Uterus (tissue), 4 donors: Measurements from ENCODE around the gene PRR33. TPM values are rescaled to one million over a fixed set of nuclear protein-coding genes. Genes with fewer than 3 reads are reported as not detected.

Source experiments
- DNase-seq, 2 donors: peaks; one replicate each; pipeline ENCODE4 v3.0.0-alpha.2; 2019 to 2020
- H3K27ac ChIP-seq, 2 donors: fragments of 200-600 bp; sonication (generic); 1 replicate in 1 of 2; 2 replicates in 1 of 2; pipeline ENCODE4 v1.5.1; 2016 to 2018
- H3K27me3 ChIP-seq, 2 donors: fragments of 200-600 bp; sonication (generic); one replicate each; pipeline ENCODE4 v1.5.1; 2018 to 2019; ENCODE audit warnings: control low read depth in 1 of 2
- H3K36me3 ChIP-seq, 2 donors: fragments of 200-600 bp; sonication (generic); one replicate each; pipeline ENCODE4 v1.5.1; 2019; ENCODE audit warnings: control low read depth in 1 of 2
- H3K4me1 ChIP-seq, 2 donors: fragments of 200-600 bp; sonication (generic); one replicate each; pipeline ENCODE4 v1.5.1; 2018 to 2019; ENCODE audit warnings: control low read depth in 1 of 2
- H3K4me3 ChIP-seq, 2 donors: fragments of 200-600 bp; sonication (generic); 1 replicate in 1 of 2; 2 replicates in 1 of 2; pipeline ENCODE4 v1.5.1; 2018 to 2019; ENCODE audit warnings: mild to moderate bottlenecking in 1 of 2
- H3K9me3 ChIP-seq, 2 donors: fragments of 200-600 bp; sonication (generic); one replicate each; pipeline ENCODE4 v1.5.1; 2019; ENCODE audit warnings: control low read depth in 1 of 2
- CTCF ChIP-seq, 4 experiments: fragments of 200-600 bp in 2 of 4; fragments of 450-650 bp in 2 of 4; sonication (generic) in 2 of 4; IDR thresholded peaks; one replicate each; pipeline ENCODE4 v1.5.1; 2016 to 2019; ENCODE audit warnings: antibody characterized with exemption in 4 of 4, mild to moderate bottlenecking in 2 of 4, moderate library complexity in 1 of 4
- POLR2A ChIP-seq, 2 donors: fragments of 450-650 bp; IDR thresholded peaks; one replicate each; pipeline ENCODE4 v1.6.1; 2016; ENCODE audit warnings: antibody characterized with exemption in 2 of 2, mild to moderate bottlenecking in 1 of 2, moderate library complexity in 1 of 2
- intact Hi-C: fragments of 100-400 bp; cut with DNase I; formaldehyde crosslinking; loops from one replicate; pipeline ENCODE4 v1.15.1; 2023; ENCODE audit warnings: low total_unique reads
- total RNA-seq, 4 donors: library from RNA; depleted of rRNA in 3 of 4; stranded (reverse); fragments of >200 nt in 3 of 4; gene quantifications; one replicate each; pipeline versions ENCODE4 v1.1.0 to v1.2.4, GENCODE V29; 2014 to 2023
- donor health status: DM: yes; HTN: yes; CAD: no.

Gene PRR33
- total RNA-seq, 4 donors from 2014 or later, result not detected

GRCh38 chr11:1864831-1865665 lies 26.6 kb downstream of the PRR33 start:
- no peaks in the 10 kb centered on the region for H3K36me3 ChIP-seq
- TF ChIP-seq POLR2A (IDR thresholded peaks at IDR 0.05), result no peak
- H3K27ac ChIP-seq, result peak overlapping the region; percentile 87 to 93
- peak in 1 of 2 donors; percentile 48 for DNase-seq
- peak overlapping the region; percentile 26 to 31 for H3K4me3 ChIP-seq
- H3K27me3 ChIP-seq, result no peaks in the 10 kb centered on the region
- no peaks in the 10 kb centered on the region for H3K9me3 ChIP-seq
- intact Hi-C loops, result no loop called here
- peaks cover 0 to 12% of the 10 kb centered on the region in 2 donors for H3K4me1 ChIP-seq

- intact Hi-C loops, result no loop called here
Observed at GRCh38 chr11:1864231-1864630, 27.5 kb downstream of the PRR33 start.

GRCh38 chr11:1863352-1864216 lies 28.1 kb downstream of the PRR33 start:
- TF ChIP-seq POLR2A (IDR thresholded peaks at IDR 0.05) (peak; percentile 9 to 33), CTCF (IDR thresholded peaks at IDR 0.05) (peak in 1 of 4 experiments; percentile 4)
- peak; percentile 87 to 91 for DNase-seq
- peaks cover 0 to 12% of the 10 kb centered on the region in 2 donors for H3K4me1 ChIP-seq

More at GRCh38 chr11:1864231-1864630, 27.5 kb downstream of the PRR33 start:
- H3K4me3 ChIP-seq, result peak overlapping the region; percentile 26 to 31
- TF ChIP-seq CTCF (IDR thresholded peaks at IDR 0.05), result no peak
- TF ChIP-seq POLR2A (IDR thresholded peaks at IDR 0.05), result no peak
- no peaks in the 10 kb centered on the region for H3K9me3 ChIP-seq
- no peaks in the 10 kb centered on the region for H3K36me3 ChIP-seq
- H3K27me3 ChIP-seq, result no peaks in the 10 kb centered on the region
- DNase-seq, result no peak
- H3K4me1 ChIP-seq, result peaks cover 0 to 12% of the 10 kb centered on the region in 2 donors
- H3K27ac ChIP-seq, result peak overlapping the region; percentile 87 to 93

GRCh38 chr11:1862588-1863351 lies 28.9 kb downstream of the PRR33 start:
- intact Hi-C loops, result no loop called here
- H3K4me3 ChIP-seq, result no peak overlapping the region
- TF ChIP-seq CTCF (IDR thresholded peaks at IDR 0.05) (no peak), POLR2A (IDR thresholded peaks at IDR 0.05) (no peak)

More at GRCh38 chr11:1863352-1864216, 28.1 kb downstream of the PRR33 start:
- Histone ChIP-seq H3K36me3 (no peaks in the 10 kb centered on the region), H3K27me3 (no peaks in the 10 kb centered on the region), H3K27ac (peak overlapping the region; percentile 87 to 93), H3K4me3 (peak overlapping the region; percentile 26 to 31), H3K9me3 (no peaks in the 10 kb centered on the region)
- intact Hi-C loops, result no loop called here

More at GRCh38 chr11:1862588-1863351, 28.9 kb downstream of the PRR33 start:
- peak overlapping the region; percentile 87 to 93 for H3K27ac ChIP-seq
- DNase-seq, result peak in 1 of 2 donors; percentile 46
- no peaks in the 10 kb centered on the region for H3K36me3 ChIP-seq
- no peaks in the 10 kb centered on the region for H3K27me3 ChIP-seq
- H3K4me1 ChIP-seq, result peaks cover 0 to 12% of the 10 kb centered on the region in 2 donors
- no peaks in the 10 kb centered on the region for H3K9me3 ChIP-seq
